PFSK-1 (cell line): ENCODE results near the gene TCTN2.

Source experiments
- POLR2AphosphoS5 ChIP-seq: IDR thresholded peaks from 2 replicates; pipeline ENCODE4 v1.6.1; 2012; ENCODE audit warnings: low read depth, mild to moderate bottlenecking, control low read depth, low read length, moderate library complexity
- SIN3A ChIP-seq: IDR thresholded peaks from 2 replicates; pipeline ENCODE4 v1.6.1; 2012; ENCODE audit warnings: mild to moderate bottlenecking, low read length, moderate library complexity, borderline replicate concordance; ENCODE audit not compliant: insufficient read depth

DNA sequence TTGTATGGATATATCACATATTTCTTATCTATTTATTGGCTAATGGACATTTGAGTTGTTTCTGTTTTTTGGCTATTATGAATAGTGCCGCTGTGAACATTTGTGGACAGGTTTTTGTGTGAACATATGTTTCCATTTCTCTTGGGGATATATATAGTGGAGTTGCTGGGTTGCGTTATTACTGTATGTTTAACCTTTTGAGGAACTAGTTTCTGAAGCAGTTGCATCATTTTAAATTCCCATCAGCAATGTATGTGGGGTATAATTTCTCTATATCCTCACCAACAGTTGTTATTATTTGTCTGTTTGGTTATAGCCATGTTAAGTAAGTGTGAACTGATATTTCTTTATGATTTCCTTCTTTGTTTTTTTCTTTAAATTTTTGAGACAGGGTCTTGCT lies 10.7 kb downstream of the TCTN2 start:
- TF ChIP-seq POLR2AphosphoS5: no peak
- no peak for TF ChIP-seq SIN3A
